ENCODE measurements around the gene MAP1LC3C. TPM values are rescaled to one million over a fixed set of nuclear protein-coding genes. Genes with fewer than 3 reads are reported as not detected.

Gene MAP1LC3C
- not detected in 2 replicates for total RNA-seq

GRCh38 chr1:241999026-241999425, at the start of gene MAP1LC3C:
Gene MAP1LC3C (minus strand): TSS chr1:241999098. CDS start chr1:241999008, 90 bp downstream.
- TF ChIP-seq CTCF (IDR thresholded peaks at IDR 0.05), result no peak
- H3K4me3 Mint-ChIP-seq, result peak within 1 kb of the TSS; percentile 80
- peaks cover 3% of the 10 kb centered on the region for H3K27me3 Mint-ChIP-seq
- ATAC-seq (ENCODE audit: low read depth) (no peak), DNase-seq (no peak)
- no peaks in the 10 kb centered on the region for H3K36me3 Mint-ChIP-seq (ENCODE audit: low read depth)
- ChIA-PET CTCF (interaction anchor here (1.0 to 4.9 kb wide), 16 partner anchors 8 to 474 kb away, joined by 3 to 50 read pairs (median 4); no protein-coding TSS in a partner anchor), POLR2A (interaction anchor here (0.7 kb wide), 1 partner anchor 212 kb away, joined by 4 read pairs; no protein-coding TSS in a partner anchor)
- intact Hi-C loops (cut with micrococcal nuclease), result no loop called here
- H3K9me3 Mint-ChIP-seq, result no peaks in the 10 kb centered on the region
- H3K27ac Mint-ChIP-seq, result no peak within 1 kb of the TSS
- peaks cover 5% of the 10 kb centered on the region for H3K4me1 Mint-ChIP-seq

GRCh38 chr1:242043165-242043564, 44.3 kb upstream of the MAP1LC3C start:
- CTCF ChIA-PET, result no interaction called here

GRCh38 chr1:242034392-242034791, 35.5 kb upstream of the MAP1LC3C start:
- no peak for TF ChIP-seq CTCF (IDR thresholded peaks at IDR 0.05)
- DNase-seq (no peak), ATAC-seq (ENCODE audit: low read depth) (no peak)
- no peak overlapping the region for H3K27ac Mint-ChIP-seq
- intact Hi-C loops (cut with micrococcal nuclease), result no loop called here
- POLR2A ChIA-PET, result no interaction called here
- H3K4me1 Mint-ChIP-seq, result no peaks in the 10 kb centered on the region
- CTCF ChIA-PET, result no interaction called here
- no peaks in the 10 kb centered on the region for H3K9me3 Mint-ChIP-seq
- no peaks in the 10 kb centered on the region for H3K36me3 Mint-ChIP-seq (ENCODE audit: low read depth)
- H3K27me3 Mint-ChIP-seq, result peaks cover 9% of the 10 kb centered on the region
- H3K4me3 Mint-ChIP-seq, result no peak overlapping the region

More at GRCh38 chr1:242043165-242043564, 44.3 kb upstream of the MAP1LC3C start:
- Mint-ChIP-seq H3K4me1 (no peaks in the 10 kb centered on the region), H3K9me3 (peaks cover 7% of the 10 kb centered on the region), H3K36me3 (ENCODE audit: low read depth) (no peaks in the 10 kb centered on the region), H3K27ac (no peak overlapping the region), H3K27me3 (peaks cover 2% of the 10 kb centered on the region), H3K4me3 (no peak overlapping the region)
- intact Hi-C loops (cut with micrococcal nuclease), result no loop called here
- POLR2A ChIA-PET, result no interaction called here
- ATAC-seq (ENCODE audit: low read depth), result no peak
- no peak for TF ChIP-seq CTCF (IDR thresholded peaks at IDR 0.05)
- no peak for DNase-seq

GRCh38 chr1:242033447-242033846, 34.5 kb upstream of the MAP1LC3C start:
- Mint-ChIP-seq H3K27me3 (peaks cover 9% of the 10 kb centered on the region), H3K36me3 (ENCODE audit: low read depth) (no peaks in the 10 kb centered on the region), H3K9me3 (no peaks in the 10 kb centered on the region), H3K27ac (no peak overlapping the region), H3K4me1 (no peaks in the 10 kb centered on the region), H3K4me3 (no peak overlapping the region)
- TF ChIP-seq CTCF (IDR thresholded peaks at IDR 0.05), result no peak
- intact Hi-C loops (cut with micrococcal nuclease), result no loop called here
- no peak for DNase-seq
- no peak for ATAC-seq (ENCODE audit: low read depth)
- ChIA-PET POLR2A (no interaction called here), CTCF (no interaction called here)

GRCh38 chr1:242030071-242030470, 31.2 kb upstream of the MAP1LC3C start:
- DNase-seq, result no peak
- no peaks in the 10 kb centered on the region for H3K36me3 Mint-ChIP-seq (ENCODE audit: low read depth)
- no peaks in the 10 kb centered on the region for H3K9me3 Mint-ChIP-seq
- no peak overlapping the region for H3K4me3 Mint-ChIP-seq
- ATAC-seq (ENCODE audit: low read depth), result no peak
- peaks cover 4% of the 10 kb centered on the region for H3K27me3 Mint-ChIP-seq
- no peak overlapping the region for H3K27ac Mint-ChIP-seq
- CTCF ChIA-PET, result no interaction called here
- H3K4me1 Mint-ChIP-seq, result no peaks in the 10 kb centered on the region
- POLR2A ChIA-PET, result no interaction called here
- no peak for TF ChIP-seq CTCF (IDR thresholded peaks at IDR 0.05)
- intact Hi-C loops (cut with micrococcal nuclease), result no loop called here

Data from activated B cell treated with CpG ODN at 0.5 μM for 24 hours (primary cell).